Stimulated activated CD4-positive, alpha-beta T cell treated with anti-CD3 and anti-CD28 coated beads, TNF-alpha, amount 100 ng/mL, for 1 hour (primary cell): ENCODE results near the gene C18orf63.
"Not testable (repeated sequence)": the region's sequence is repeated elsewhere in the genome, so short reads cannot be mapped to it uniquely, and the experiment has no call there.

Source experiments
- DNase-seq, 3 donors: peaks; one replicate each; pipeline ENCODE4 v3.0.0-alpha.2; 2020; ENCODE audit warnings: low read depth in 3 of 3, low spot score in 1 of 3

Gene C18orf63

GRCh38 chr18:74286106-74286855 is 29.4 kb upstream of the C18orf63 start:
- DNase-seq, result no peak

DNA sequence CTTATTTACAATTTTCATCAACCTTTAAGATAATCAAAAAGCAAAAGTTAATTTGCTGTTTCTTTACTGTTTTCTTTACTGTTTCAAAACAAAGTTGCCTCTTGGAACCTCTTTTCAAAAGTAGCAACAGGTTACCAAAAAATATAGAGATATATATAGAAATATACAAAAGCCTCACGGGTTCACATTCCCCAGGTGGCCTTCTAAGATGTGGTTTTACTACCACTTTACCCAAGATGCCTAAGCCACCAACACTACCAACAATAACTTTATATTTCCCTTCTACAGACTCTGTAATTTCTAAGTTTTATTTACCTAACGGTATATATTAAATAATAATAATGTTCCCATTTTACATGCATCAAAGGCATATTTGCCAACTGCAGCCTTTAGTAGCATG is 28.8 kb upstream of the C18orf63 start:
- DNase-seq, result no peak

DNA sequence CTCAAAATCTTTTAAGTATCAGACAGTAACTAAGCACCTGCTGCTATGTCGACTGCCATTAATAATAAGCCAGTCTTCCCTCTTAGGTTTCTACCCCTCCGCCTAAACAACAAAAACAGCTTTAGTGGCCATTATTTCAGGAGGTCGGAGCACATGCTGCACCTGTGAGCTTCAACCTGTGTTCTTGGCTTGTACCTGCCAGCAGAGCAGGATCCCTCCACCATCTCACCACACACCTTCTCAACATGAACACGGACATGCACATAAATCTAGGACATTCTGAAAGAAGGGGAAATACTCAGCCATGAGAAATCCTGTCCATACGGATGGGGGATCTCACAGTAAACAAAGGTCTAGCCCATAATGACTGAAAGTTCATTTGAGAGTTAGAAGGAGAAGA is 27.6 kb upstream of the C18orf63 start:
- no peak for DNase-seq

DNA sequence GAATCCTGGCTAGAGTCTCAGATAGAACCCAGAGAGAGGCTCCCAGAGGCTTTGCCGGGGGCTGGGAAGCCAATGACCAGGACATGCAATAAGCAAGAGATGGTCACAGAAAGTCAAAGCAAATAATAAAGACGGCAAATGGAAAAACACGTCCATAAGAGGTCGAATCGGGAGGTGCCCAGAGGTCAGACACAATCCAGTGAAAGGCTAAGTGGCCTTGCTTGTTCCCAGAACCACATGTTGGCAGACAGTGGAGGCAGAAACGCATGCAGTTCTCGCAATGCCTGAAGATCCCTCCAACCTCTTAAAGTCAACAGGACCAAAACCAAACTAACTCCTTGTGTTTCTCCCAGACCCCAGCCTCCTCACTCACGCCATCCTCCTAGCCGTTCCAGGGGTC is 26.9 kb upstream of the C18orf63 start:
- no peak for DNase-seq

DNA sequence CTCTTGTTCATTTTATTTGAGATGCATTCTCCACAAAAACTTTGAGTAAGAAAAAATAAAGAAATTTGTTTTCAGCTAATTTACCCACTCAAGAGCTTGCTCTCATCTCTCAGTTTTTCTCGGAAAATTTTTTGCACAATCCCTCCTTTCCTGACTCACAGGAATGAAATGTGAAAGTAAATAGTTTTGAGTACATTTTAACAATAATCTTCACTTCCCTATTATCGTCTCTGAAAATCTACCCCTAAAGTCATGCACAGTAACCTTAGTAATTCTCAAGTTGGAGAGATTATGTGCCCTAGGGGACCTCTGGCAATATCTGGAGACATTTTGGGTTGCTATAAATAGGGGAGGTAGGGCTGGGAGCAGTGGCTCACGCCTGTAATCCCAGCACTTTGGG is 26.5 kb upstream of the C18orf63 start:
- no peak for DNase-seq

GRCh38 chr18:74290021-74290420 is 25.6 kb upstream of the C18orf63 start:
- no peak for DNase-seq

DNA sequence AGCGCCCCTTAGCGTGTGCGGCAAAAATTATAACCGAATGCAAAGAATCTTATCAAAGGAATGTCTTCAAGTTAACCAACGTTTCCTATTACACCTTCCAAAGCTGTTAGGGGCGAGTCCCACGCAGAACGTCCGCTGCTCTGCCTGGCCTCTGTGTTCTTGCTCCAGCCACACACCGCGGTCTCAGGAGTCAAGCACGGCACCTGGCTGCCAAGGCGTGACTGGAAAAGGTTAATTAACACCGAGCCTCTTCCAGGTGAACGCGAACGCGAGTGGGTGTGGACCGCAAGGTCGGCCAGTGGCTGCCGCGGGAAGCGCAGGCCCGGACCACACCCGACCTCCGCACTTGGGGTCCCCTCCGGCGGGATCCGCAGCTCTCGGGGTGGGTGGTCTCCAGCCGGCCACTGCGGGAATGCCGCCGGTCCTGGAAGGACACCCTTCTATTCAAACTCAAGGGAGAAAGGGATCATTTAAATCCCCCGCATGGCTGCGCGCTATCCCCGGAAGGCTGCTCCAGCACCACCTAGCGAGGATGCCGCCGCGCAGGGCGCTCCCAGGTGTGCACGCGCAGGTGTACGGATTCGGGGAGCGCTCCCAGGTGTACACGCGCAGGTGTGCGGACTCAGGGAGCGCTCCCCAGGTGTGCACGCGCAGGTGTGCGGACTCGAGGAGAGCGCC is 24.7 kb upstream of the C18orf63 start:
- no peak for DNase-seq

DNA sequence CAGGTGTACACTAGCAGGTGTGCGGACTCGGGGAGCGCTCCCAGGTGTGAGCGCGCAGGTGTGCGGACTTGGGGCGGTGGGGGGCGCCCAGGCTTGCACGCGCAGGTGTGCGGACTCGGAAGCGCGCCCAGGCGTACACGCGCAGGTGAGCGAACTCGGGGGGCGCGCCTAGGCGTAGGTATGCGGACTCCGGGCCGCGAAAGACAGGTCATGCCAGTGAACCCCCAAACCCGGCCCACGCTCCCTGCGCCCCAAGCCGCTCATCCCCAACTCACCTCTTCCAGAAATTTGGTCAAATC is 24.2 kb upstream of the C18orf63 start:
- DNase-seq, result no peak

DNA sequence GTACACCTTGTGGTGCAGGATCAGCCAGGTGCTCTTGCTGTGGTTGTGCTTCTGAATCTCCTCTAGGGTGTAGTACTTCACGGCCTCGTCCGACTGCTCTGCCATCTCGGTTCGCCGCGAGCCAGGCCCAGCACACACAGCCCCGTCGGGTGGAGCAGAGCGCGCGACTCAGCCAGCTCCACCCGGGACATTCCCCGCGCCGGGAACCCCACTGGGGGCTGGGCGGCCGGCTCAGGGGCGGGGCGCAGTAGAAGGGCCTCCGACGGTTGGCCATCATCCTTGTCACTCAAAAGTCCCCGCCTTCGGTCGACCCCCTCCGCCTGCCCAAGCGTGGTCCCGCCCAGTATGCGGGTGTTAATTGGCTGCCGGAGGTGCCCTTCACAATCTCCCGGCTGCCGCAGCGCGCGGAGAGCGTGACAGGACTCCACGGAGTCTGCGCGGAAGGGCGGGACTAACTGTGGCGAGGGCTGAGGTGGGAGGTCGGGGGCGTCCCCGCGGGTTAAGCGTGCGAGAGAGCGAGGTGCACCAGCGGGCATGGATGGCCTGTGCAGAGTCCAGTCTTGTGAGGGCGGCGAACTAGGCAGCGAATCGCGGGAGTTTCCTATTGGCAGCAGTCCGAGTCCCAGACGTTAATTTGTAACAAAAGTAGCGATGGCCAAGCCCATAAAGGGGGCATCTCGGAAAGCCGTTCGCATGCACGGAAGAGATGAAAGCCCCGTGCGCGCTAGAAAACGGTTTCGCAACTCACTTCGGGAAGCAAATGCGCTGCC is 23.7 kb upstream of the C18orf63 start, which contains the start of gene CYB5A:
TSS of gene CYB5A (minus strand) at position 193 of the 770 bp plus-strand sequence. CDS start at position 105, 88 bp downstream.
- peak; percentile 94 to 99 (median 98) for DNase-seq

DNA sequence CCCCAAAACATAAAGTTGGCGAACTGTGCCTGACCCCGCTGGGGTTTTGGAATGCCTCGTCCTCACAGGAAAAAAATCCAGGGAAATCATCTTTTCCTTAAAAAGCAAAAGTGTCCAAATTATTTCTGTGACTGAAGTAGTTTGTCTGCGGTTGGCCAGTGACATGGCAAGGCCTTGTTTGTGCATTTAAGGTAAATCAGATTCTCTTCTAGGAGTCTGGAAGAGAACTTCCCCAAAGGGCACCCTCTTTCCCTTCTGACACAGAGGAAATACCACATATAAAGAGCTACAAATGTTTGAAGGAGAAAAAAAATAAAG is 23.1 kb upstream of the C18orf63 start:
- no peak for DNase-seq

GRCh38 chr18:74292982-74293381 is 22.7 kb upstream of the C18orf63 start:
- DNase-seq, result not testable (repeated sequence)

GRCh38 chr18:74294526-74294925 is 21.1 kb upstream of the C18orf63 start:
- no peak for DNase-seq

DNA sequence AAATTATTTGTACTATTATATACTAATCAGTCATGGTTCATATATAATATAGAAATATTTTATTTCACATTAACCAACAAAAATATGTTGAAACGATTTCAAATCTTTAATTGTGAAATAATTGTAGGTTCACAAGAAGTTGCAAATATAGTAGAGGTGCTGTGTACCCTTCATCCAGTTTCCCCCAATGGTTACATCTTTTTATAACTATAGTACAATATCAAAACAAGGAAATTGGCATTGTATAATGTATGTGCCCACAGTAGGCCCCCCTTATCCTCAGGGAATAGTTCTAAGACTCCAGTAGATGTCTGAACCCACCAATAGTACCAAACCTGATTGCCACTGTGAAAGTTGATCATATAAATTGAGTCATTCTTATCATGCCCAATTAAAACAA is 16.5 kb upstream of the C18orf63 start:
- DNase-seq, result no peak

GRCh38 chr18:74299746-74300145 is 15.9 kb upstream of the C18orf63 start:
- DNase-seq, result no peak

DNA sequence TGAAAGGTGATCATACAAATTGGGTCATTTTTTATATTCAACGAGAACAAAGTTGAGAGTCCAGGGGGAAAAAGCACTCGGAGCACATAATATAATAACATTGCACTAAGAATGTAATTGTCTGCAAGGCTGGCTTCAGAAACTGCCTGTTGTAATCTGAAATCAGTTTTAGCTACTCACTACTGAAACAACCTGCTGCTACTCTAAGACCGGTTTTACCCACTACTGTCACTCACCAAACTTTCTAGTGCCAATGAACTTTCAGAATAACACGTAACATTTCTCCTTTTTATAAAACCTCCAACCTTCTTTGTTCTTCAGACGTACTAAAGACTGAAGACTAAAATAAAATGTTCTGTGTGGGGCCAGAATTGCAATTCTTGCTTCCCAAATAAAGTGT is 12.3 kb upstream of the C18orf63 start:
- DNase-seq, result no peak

DNA sequence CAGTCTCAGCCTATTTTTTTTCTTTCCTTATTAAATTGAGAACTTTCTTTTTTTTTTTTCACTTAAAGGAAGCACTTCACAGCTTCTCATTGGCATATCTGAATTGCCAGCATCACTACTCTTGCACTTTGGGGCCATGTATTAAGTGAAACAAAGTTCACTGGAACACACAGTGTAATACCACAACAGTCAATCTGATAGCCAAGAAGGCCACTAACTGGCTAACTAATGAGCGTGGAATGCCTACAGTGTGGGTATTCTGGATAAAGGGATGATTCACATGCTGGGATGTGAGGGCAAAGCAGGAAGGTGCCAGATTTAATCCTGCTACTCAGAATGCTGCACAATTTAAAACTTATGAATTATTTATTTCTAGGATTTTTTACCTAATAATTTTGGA is 11.7 kb upstream of the C18orf63 start:
- no peak for DNase-seq

- no peak for DNase-seq
Observed at GRCh38 chr18:74310411-74310810, 5.2 kb upstream of the C18orf63 start.

- no peak for DNase-seq
Observed at GRCh38 chr18:74311000-74311399, 4.6 kb upstream of the C18orf63 start.

GRCh38 chr18:74314759-74315463 is 728 bp upstream of the C18orf63 start:
- DNase-seq, result no peak

DNA sequence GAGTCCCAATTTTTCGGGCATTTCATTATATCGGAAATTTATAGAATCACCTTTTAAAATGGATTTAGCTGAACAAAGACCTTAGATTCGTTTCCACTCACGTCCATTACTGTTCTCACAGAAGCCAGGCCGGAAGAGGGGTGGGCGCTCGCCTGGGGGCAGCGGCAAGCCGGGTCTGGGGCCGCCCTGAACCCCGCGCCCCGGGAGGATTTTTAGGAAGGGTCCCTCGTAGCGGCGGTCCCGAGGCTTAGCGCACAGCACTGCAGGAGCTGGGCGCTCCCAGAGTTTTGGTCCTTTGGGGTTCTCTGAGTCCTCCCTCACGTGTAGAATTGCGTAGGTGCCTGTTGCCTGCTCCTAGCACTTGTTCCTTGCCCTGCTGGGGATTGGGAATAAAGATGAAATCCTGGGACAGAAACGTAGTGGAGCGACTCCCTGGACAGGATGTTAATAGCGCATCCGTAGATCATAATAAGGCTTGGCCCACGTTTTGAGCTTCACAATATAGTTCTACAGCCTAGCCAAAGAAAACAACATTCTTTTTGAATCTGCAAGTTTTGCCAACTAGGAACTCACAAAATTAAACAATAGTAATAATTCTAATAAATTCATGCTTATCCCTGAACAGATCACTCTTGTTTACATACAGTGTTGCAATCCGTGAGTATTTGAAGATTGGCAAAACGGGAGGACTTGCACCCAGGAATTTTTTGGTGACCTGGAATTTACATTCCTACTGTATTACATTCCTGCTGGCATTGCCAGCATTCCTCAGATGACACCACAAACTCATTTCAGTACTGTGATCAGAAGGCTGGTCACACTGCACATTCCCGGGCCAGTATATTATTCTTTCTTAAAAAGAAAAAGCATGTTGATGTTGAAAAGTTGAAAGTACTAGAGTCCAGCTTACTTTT is 875 bp downstream of the C18orf63 start:
- DNase-seq, result no peak

DNA sequence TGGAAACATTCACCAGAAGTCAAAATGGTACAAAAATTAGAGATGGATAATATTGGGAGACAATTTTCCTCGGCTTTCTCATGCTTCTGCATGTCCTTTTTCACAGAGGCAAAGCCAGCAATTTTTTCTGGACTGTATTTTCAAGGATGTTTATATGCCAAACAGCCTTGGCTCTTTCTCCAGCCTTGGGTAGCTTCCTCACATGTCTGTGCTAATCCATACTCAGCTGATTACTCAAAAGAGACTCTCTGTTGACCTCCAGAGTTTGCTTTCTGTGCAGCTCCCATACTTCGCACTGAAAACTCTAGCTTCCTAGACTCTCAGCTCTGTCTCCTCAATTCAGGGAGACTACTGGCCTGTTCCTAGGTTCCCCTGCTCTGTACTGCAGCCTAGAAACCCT is 10.6 kb downstream of the C18orf63 start:
- DNase-seq, result no peak
